Measurements from ENCODE around the gene CTSZ.

DNA sequence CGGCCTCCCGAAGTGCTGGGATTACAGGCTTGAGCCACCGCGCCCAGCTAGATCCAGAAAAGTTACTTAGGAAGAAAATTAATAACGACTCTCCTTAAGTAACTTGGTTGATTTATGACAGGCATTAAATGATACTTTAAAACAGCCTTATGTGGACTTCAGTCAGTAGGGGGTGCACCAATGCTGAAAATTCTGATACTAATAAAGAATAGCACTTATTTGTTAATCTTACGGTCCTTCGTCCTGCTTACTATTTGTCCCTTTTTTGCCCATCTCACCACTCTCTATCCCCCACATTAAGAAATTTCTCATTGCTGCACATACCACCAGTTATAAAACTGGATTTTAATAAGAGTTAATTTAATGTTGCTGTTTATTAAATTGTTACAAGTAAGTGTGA is 48.2 kb upstream of the CTSZ start:
- TF ChIP-seq POLR2A (IDR thresholded peaks at IDR 0.05; ENCODE audit: low read depth, low read length) (no peak), TAF1 (IDR thresholded peaks at IDR 0.05; ENCODE audit: borderline replicate concordance, low read depth, low read length) (no peak)

Measured in GM12892 (cell line).